Neural cell (in vitro differentiated cells): ENCODE results near the gene IL23R. TPM values are rescaled to one million over a fixed set of nuclear protein-coding genes. Genes with fewer than 3 reads are reported as not detected.

Experiments
- H2AFZ ChIP-seq: fragments of 200-600, 300-800 bp; sonication (generic), shearing (Covaris generic); 2 replicates; pipeline ENCODE4 v1.6.0; 2014; ENCODE audit warnings: low read depth, mild to moderate bottlenecking, antibody characterized with exemption, low read length, moderate library complexity
- H3F3A ChIP-seq: fragments of 200-600 bp; shearing (Covaris generic); 2 replicates; pipeline ENCODE4 v1.6.1; 2016; ENCODE audit warnings: mild to moderate bottlenecking, moderate library complexity, mixed read lengths, antibody characterized with exemption, low read length; ENCODE audit not compliant: insufficient read depth, poor library complexity, severe bottlenecking
- H3K27ac ChIP-seq: fragments of 200-600, 300-800 bp; sonication (generic), shearing (Covaris generic); 2 replicates; pipeline ENCODE4 v1.5.1; 2014; ENCODE audit warnings: mild to moderate bottlenecking, low read length, moderate library complexity
- H3K27me3 ChIP-seq: fragments of 300-800, 200-600 bp; sonication (generic), shearing (Covaris generic); 2 replicates; pipeline ENCODE4 v1.6.0; 2014; ENCODE audit warnings: mild to moderate bottlenecking, low read depth, low read length, moderate library complexity; ENCODE audit not compliant: insufficient read depth
- H3K36me3 ChIP-seq: fragments of 300-800, 200-600 bp; sonication (generic), shearing (Covaris generic); 2 replicates; pipeline ENCODE4 v1.5.1; 2014; ENCODE audit warnings: mild to moderate bottlenecking, antibody characterized with exemption, low read length, moderate library complexity; ENCODE audit not compliant: insufficient read depth
- H3K4me2 ChIP-seq: fragments of 300-800, 200-600 bp; sonication (generic), shearing (Covaris generic); 2 replicates; pipeline ENCODE4 v1.6.0; 2014; ENCODE audit warnings: mild to moderate bottlenecking, low read length
- H3K4me3 ChIP-seq: fragments of 300-800, 200-600 bp; sonication (generic), shearing (Covaris generic); 2 replicates; pipeline ENCODE4 v1.5.1; 2014; ENCODE audit warnings: mild to moderate bottlenecking, low read length, moderate library complexity
- H3K79me2 ChIP-seq: fragments of 200-600 bp; shearing (Covaris generic); replicated peaks from 2 replicates; pipeline ENCODE4 v1.6.0; 2014; ENCODE audit warnings: mild to moderate bottlenecking, low read length, moderate library complexity; ENCODE audit not compliant: insufficient read depth
- H3K9ac ChIP-seq: fragments of 300-800, 200-600 bp; sonication (generic), shearing (Covaris generic); 2 replicates; pipeline ENCODE4 v1.6.1; 2016; ENCODE audit warnings: mild to moderate bottlenecking, low read length, mixed read lengths
- H3K9me2 ChIP-seq: fragments of 200-600 bp; shearing (Covaris generic); 2 replicates; pipeline ENCODE4 v1.6.1; 2016; ENCODE audit warnings: mild to moderate bottlenecking, low read length, mixed read lengths; ENCODE audit not compliant: insufficient read depth
- H3K9me3 ChIP-seq: fragments of 200-600, 300-800 bp; sonication (generic), shearing (Covaris generic); 2 replicates; pipeline ENCODE4 v1.6.1; 2016; ENCODE audit warnings: mild to moderate bottlenecking, mixed run types, low read length, moderate library complexity, mixed read lengths
- H4K20me1 ChIP-seq: fragments of 200-600 bp; shearing (Covaris generic); 2 replicates; pipeline ENCODE4 v1.6.1; 2016; ENCODE audit warnings: mild to moderate bottlenecking, mixed run types; ENCODE audit not compliant: insufficient read depth
- CTCF ChIP-seq: fragments of 450-650 bp; IDR thresholded peaks from 2 replicates; pipeline ENCODE4 v1.5.1; 2014; ENCODE audit warnings: antibody characterized with exemption, mild to moderate bottlenecking, moderate library complexity; ENCODE audit not compliant: poor library complexity, severe bottlenecking
- EP300 ChIP-seq: fragments of 450-650 bp; conservative IDR thresholded peaks from 2 replicates; pipeline ENCODE4 v1.6.1; 2014; ENCODE audit warnings: antibody characterized with exemption, mild to moderate bottlenecking, moderate library complexity; ENCODE audit not compliant: poor library complexity, severe bottlenecking
- EZH2 ChIP-seq: fragments of 200-600, 300-800 bp; shearing (Covaris generic), sonication (generic); IDR thresholded peaks from 2 replicates; pipeline ENCODE4 v1.6.1; 2014; ENCODE audit warnings: antibody characterized with exemption, low read length, borderline replicate concordance, mild to moderate bottlenecking; ENCODE audit not compliant: insufficient read depth, poor library complexity, severe bottlenecking
- MXI1 ChIP-seq: fragments of 450-650 bp; conservative IDR thresholded peaks from 2 replicates; pipeline ENCODE4 v1.6.1; 2014; ENCODE audit warnings: antibody characterized with exemption, mild to moderate bottlenecking; ENCODE audit not compliant: poor library complexity, severe bottlenecking
- POLR2AphosphoS5 ChIP-seq: IDR thresholded peaks from 2 replicates; pipeline ENCODE4 v1.6.1; 2012
- RAD21 ChIP-seq: fragments of 450-650 bp; conservative IDR thresholded peaks from 2 replicates; pipeline ENCODE4 v1.6.1; 2014; ENCODE audit warnings: antibody characterized with exemption, mild to moderate bottlenecking, moderate library complexity
- REST ChIP-seq: IDR thresholded peaks from 2 replicates; pipeline ENCODE4 v1.6.1; 2012; ENCODE audit warnings: borderline replicate concordance
- SMC3 ChIP-seq: fragments of 450-650 bp; conservative IDR thresholded peaks from 2 replicates; pipeline ENCODE4 v1.6.1; 2014; ENCODE audit warnings: antibody characterized with exemption, mild to moderate bottlenecking, moderate library complexity; ENCODE audit not compliant: poor library complexity
- TAF1 ChIP-seq: IDR thresholded peaks from 2 replicates; pipeline ENCODE4 v1.6.1; 2012; ENCODE audit warnings: low read depth
- polyA plus RNA-seq: library from polyadenylated mRNA; depleted of rRNA; stranded (reverse); fragments of >200 nt; gene quantifications from 2 replicates; pipeline ENCODE4 v1.2.3, GENCODE V29; 2014

IL23R gene
- polyA plus RNA-seq, 1 donor from 2014 or later: not detected

- no peaks in the 10 kb centered on the region for H3K36me3 ChIP-seq
- no peaks in the 10 kb centered on the region for H3K9me2 ChIP-seq
- no peak within 1 kb of the TSS for H3K27ac ChIP-seq
- no peaks in the 10 kb centered on the region for H4K20me1 ChIP-seq
- no peak for TF ChIP-seq MXI1
- no peak for TF ChIP-seq EP300
- no peak for TF ChIP-seq RAD21
- no peak for TF ChIP-seq POLR2AphosphoS5
- no peak for TF ChIP-seq SMC3
- TF ChIP-seq TAF1: no peak
- TF ChIP-seq CTCF: no peak
- TF ChIP-seq REST: no peak
- no peak for TF ChIP-seq EZH2
- no peaks in the 10 kb centered on the region for H3K27me3 ChIP-seq
- peak within 1 kb of the TSS; percentile 33 for H3K4me3 ChIP-seq
- H3K9ac ChIP-seq: no peak within 1 kb of the TSS
- no peaks in the 10 kb centered on the region for H3K9me3 ChIP-seq
- H3K4me2 ChIP-seq: no peak within 1 kb of the TSS
- H2AFZ ChIP-seq: no peak within 1 kb of the TSS
- H3F3A ChIP-seq: no peaks in the 10 kb centered on the region
- H3K79me2 ChIP-seq: no peaks in the 10 kb centered on the region
These were observed 31.6 kb upstream of the IL23R start, which contains the start of gene C1orf141 for GRCh38 chr1:67134695-67135094. C1orf141 (minus strand) TSS chr1:67134970; CDS start chr1:67127240, 7,730 bp downstream.

- TF ChIP-seq SMC3: no peak
- TF ChIP-seq TAF1: no peak
- TF ChIP-seq POLR2AphosphoS5: peak; percentile 40
- TF ChIP-seq EZH2: no peak
- TF ChIP-seq REST: no peak
- TF ChIP-seq RAD21: no peak
- TF ChIP-seq MXI1: no peak
- TF ChIP-seq CTCF: no peak
- Histone ChIP-seq H3K4me2 (no peak overlapping the region), H3K4me3 (peak overlapping the region; percentile 33)
These were observed 30.9 kb upstream of the IL23R start for GRCh38 chr1:67135354-67135753.

More at GRCh38 chr1:67135354-67135753, 30.9 kb upstream of the IL23R start:
- H3K36me3 ChIP-seq: no peaks in the 10 kb centered on the region
- H3K27ac ChIP-seq: no peak overlapping the region
- H4K20me1 ChIP-seq: no peaks in the 10 kb centered on the region
- no peaks in the 10 kb centered on the region for H3K9me2 ChIP-seq
- H3K27me3 ChIP-seq: no peaks in the 10 kb centered on the region
- H3K9me3 ChIP-seq: no peaks in the 10 kb centered on the region
- H3K79me2 ChIP-seq: no peaks in the 10 kb centered on the region
- H3F3A ChIP-seq: no peaks in the 10 kb centered on the region
- no peak overlapping the region for H2AFZ ChIP-seq
- no peak overlapping the region for H3K9ac ChIP-seq
